H1 (cell line): ENCODE measurements around the gene AASDHPPT. TPM values are rescaled to one million over a fixed set of nuclear protein-coding genes. Genes with fewer than 3 reads are reported as not detected.

Experiments used
- CTCF ChIA-PET: fragments of 300-600 bp; sonication (Branson Sonifier 250); formaldehyde crosslinking; loops from one replicate; lab custom pipeline; 2021; ENCODE audit not compliant: partially characterized antibody; lab: Charles Lee
- POLR2A ChIA-PET: fragments of 300-600 bp; sonication (Branson Sonifier 250); formaldehyde crosslinking; loops from one replicate; lab custom pipeline; 2021; ENCODE audit warnings: inconsistent platforms; ENCODE audit not compliant: partially characterized antibody; lab: Charles Lee
- DNase-seq, 2 experiments: peaks; one replicate each; pipeline versions ENCODE4 v3.0.0 to v3.0.0-alpha.2; 2010 to 2022; ENCODE audit warnings: low spot score in 2 of 2, low read depth in 1 of 2, mixed read lengths in 1 of 2
- FAIRE-seq: peaks from 2 replicates; lab custom pipeline; 2011; peaks lifted over from hg19 to GRCh38; lab: Jason Lieb, UNC
- H2AFZ ChIP-seq: 2 replicates; pipeline ENCODE4 v1.8.1; 2012; ENCODE audit warnings: low read length, inconsistent platforms
- H2AK5ac ChIP-seq: 2 replicates; pipeline ENCODE4 v1.6.1; 2013; ENCODE audit warnings: low read depth, low read length
- H2BK120ac ChIP-seq: replicated peaks from 2 replicates; pipeline ENCODE3; 2013; ENCODE audit warnings: low read depth, low read length, inconsistent platforms
- H2BK12ac ChIP-seq: 2 replicates; pipeline ENCODE4 v1.6.1; 2013; ENCODE audit warnings: low read depth, low read length
- H2BK15ac ChIP-seq: 2 replicates; pipeline ENCODE4 v1.6.1; 2013; ENCODE audit warnings: low read length
- H2BK20ac ChIP-seq: 2 replicates; pipeline ENCODE4 v1.6.1; 2013; ENCODE audit warnings: low read length
- H2BK5ac ChIP-seq: 2 replicates; pipeline ENCODE4 v1.6.1; 2013; ENCODE audit warnings: low read depth, low read length
- H3K14ac ChIP-seq: 2 replicates; pipeline ENCODE4 v1.6.1; 2013; ENCODE audit warnings: inconsistent platforms; ENCODE audit not compliant: insufficient read length
- H3K18ac ChIP-seq: 2 replicates; pipeline ENCODE4 v1.6.1; 2013; ENCODE audit warnings: low read length; ENCODE audit errors: extremely low read depth
- H3K23ac ChIP-seq: 2 replicates; pipeline ENCODE4 v1.6.1; 2013; ENCODE audit warnings: inconsistent platforms; ENCODE audit not compliant: insufficient read length
- H3K23me2 ChIP-seq: 2 replicates; pipeline ENCODE4 v1.6.1; 2013; ENCODE audit warnings: low read depth, low read length
- H3K27ac ChIP-seq: 2 replicates; pipeline ENCODE4 v1.6.1; 2011; ENCODE audit warnings: low read depth, low read length, inconsistent platforms
- H3K27me3 ChIP-seq, 4 experiments: replicated peaks in 1 of 4; 1 replicate in 1 of 4; 2 replicates in 3 of 4; pipeline versions ENCODE4 v1.6.1 to v1.8.1; 2011 to 2013; ENCODE audit warnings: low read length in 3 of 4, mild to moderate bottlenecking in 3 of 4, inconsistent platforms in 2 of 4, mixed read lengths in 2 of 4, moderate library complexity in 1 of 4; ENCODE audit not compliant: control insufficient read depth in 3 of 4, insufficient read depth in 3 of 4; ENCODE audit errors: extremely low read depth in 1 of 4
- H3K36me3 ChIP-seq, 4 experiments: 2 replicates each; pipeline versions ENCODE4 v1.6.1 to v1.8.1; 2011 to 2013; ENCODE audit warnings: mild to moderate bottlenecking in 4 of 4, low read length in 3 of 4, moderate library complexity in 2 of 4, control low read depth in 1 of 4, inconsistent platforms in 1 of 4; ENCODE audit not compliant: insufficient read depth in 4 of 4, control insufficient read depth in 2 of 4
- H3K4ac ChIP-seq: replicated peaks from 2 replicates; pipeline ENCODE3; 2013; ENCODE audit warnings: low read length, low read depth, mixed read lengths, inconsistent platforms; ENCODE audit not compliant: insufficient read length
- H3K4me1 ChIP-seq, 4 experiments: replicated peaks in 1 of 4; 1 replicate in 1 of 4; 2 replicates in 3 of 4; pipeline versions ENCODE4 v1.6.1 to v1.8.1; 2011 to 2013; ENCODE audit warnings: low read length in 3 of 4, inconsistent platforms in 2 of 4, mixed read lengths in 1 of 4; ENCODE audit not compliant: insufficient read depth in 4 of 4, control insufficient read depth in 3 of 4
- H3K4me2 ChIP-seq, 2 experiments: 2 replicates each; pipeline versions ENCODE4 v1.6.1 to v1.8.1; 2011 to 2013; ENCODE audit warnings: low read depth in 2 of 2, low read length in 2 of 2, control low read depth in 1 of 2, inconsistent platforms in 1 of 2, mild to moderate bottlenecking in 1 of 2; ENCODE audit not compliant: insufficient read depth in 1 of 2
- H3K4me3 ChIP-seq, 4 experiments: fragments of 200-600, 300-600 bp in 1 of 4; sonication (generic), shearing (Covaris generic), sonication (Bioruptor Twin) in 1 of 4; 2 replicates each; pipeline versions ENCODE4 v1.5.1 to v1.8.1; 2011 to 2016; ENCODE audit warnings: low read length in 4 of 4, low read depth in 3 of 4, control low read depth in 2 of 4, inconsistent platforms in 2 of 4, mild to moderate bottlenecking in 2 of 4, mixed read lengths in 1 of 4, moderate library complexity in 1 of 4; ENCODE audit not compliant: insufficient read depth in 2 of 4; ENCODE audit errors: extremely low read depth in 1 of 4
- H3K56ac ChIP-seq: replicated peaks from 2 replicates; pipeline ENCODE3; 2013; ENCODE audit warnings: low read depth, mild to moderate bottlenecking, mixed read lengths, low read length, inconsistent platforms; ENCODE audit not compliant: insufficient read length
- H3K79me1 ChIP-seq: 2 replicates; pipeline ENCODE4 v1.6.1; 2013; ENCODE audit warnings: low read depth, low read length, control low read depth
- H3K79me2 ChIP-seq, 2 experiments: 2 replicates each; pipeline versions ENCODE4 v1.6.1 to v1.8.1; 2012 to 2013; ENCODE audit warnings: low read length in 2 of 2, mild to moderate bottlenecking in 2 of 2, inconsistent platforms in 1 of 2; ENCODE audit not compliant: insufficient read depth in 2 of 2, control insufficient read depth in 1 of 2
- H3K9ac ChIP-seq, 4 experiments: replicated peaks in 1 of 4; 1 replicate in 1 of 4; 2 replicates in 3 of 4; pipeline versions ENCODE4 v1.6.1 to v1.8.1; 2011 to 2013; ENCODE audit warnings: low read depth in 3 of 4, low read length in 3 of 4, control low read depth in 2 of 4, mild to moderate bottlenecking in 2 of 4, moderate library complexity in 2 of 4, inconsistent platforms in 1 of 4; ENCODE audit errors: extremely low read depth in 1 of 4
- H3K9me3 ChIP-seq, 2 experiments: 2 replicates each; pipeline versions ENCODE4 v1.6.1 to v1.8.1; 2012 to 2013; ENCODE audit warnings: mild to moderate bottlenecking in 2 of 2, moderate library complexity in 2 of 2, control low read depth in 1 of 2, inconsistent platforms in 1 of 2, low read depth in 1 of 2, low read length in 1 of 2, mixed read lengths in 1 of 2; ENCODE audit not compliant: insufficient read depth in 2 of 2
- H4K20me1 ChIP-seq, 2 experiments: replicated peaks in 1 of 2; 2 replicates each; pipeline versions ENCODE3 to v1.8.1; 2011 to 2013; ENCODE audit warnings: inconsistent platforms in 2 of 2, low read length in 2 of 2, mild to moderate bottlenecking in 1 of 2; ENCODE audit not compliant: insufficient read depth in 2 of 2, control insufficient read depth in 1 of 2
- H4K5ac ChIP-seq: 2 replicates; pipeline ENCODE4 v1.6.1; 2013; ENCODE audit warnings: low read length, low read depth, mixed read lengths, inconsistent platforms; ENCODE audit not compliant: insufficient read length
- H4K8ac ChIP-seq: 2 replicates; pipeline ENCODE4 v1.8.0; 2013; ENCODE audit warnings: mild to moderate bottlenecking, moderate library complexity, low read length, inconsistent platforms; ENCODE audit not compliant: insufficient read depth; ENCODE audit errors: extremely low read depth
- H4K91ac ChIP-seq: replicated peaks from 2 replicates; pipeline ENCODE3; 2013; ENCODE audit warnings: low read length, mixed read lengths, inconsistent platforms; ENCODE audit not compliant: insufficient read length
- BACH1 ChIP-seq: IDR thresholded peaks from 2 replicates; pipeline ENCODE4 v1.6.1; 2012; ENCODE audit warnings: low read length, improper control_type of control experiment
- CHD1 ChIP-seq: IDR thresholded peaks from 2 replicates; pipeline ENCODE4 v1.6.1; 2012; ENCODE audit warnings: low read depth, low read length, improper control_type of control experiment
- GABPA ChIP-seq: IDR thresholded peaks from 2 replicates; pipeline ENCODE4 v1.6.1; 2011; ENCODE audit warnings: mild to moderate bottlenecking, low read length, moderate library complexity, borderline replicate concordance; ENCODE audit not compliant: insufficient read depth
- HDAC2 ChIP-seq, 2 experiments: fragments of 300-600 bp in 1 of 2; sonication (generic) in 1 of 2; IDR thresholded peaks; 2 replicates each; pipeline ENCODE4 v1.6.1; 2011 to 2012; ENCODE audit warnings: low read depth in 2 of 2, low read length in 2 of 2, mild to moderate bottlenecking in 2 of 2, moderate library complexity in 2 of 2, borderline replicate concordance in 1 of 2, inconsistent platforms in 1 of 2
- KDM5A ChIP-seq: fragments of 200-600 bp; IDR thresholded peaks from 2 replicates; pipeline ENCODE4 v1.7.1; 2012; ENCODE audit warnings: mild to moderate bottlenecking, low read length, inconsistent platforms, mixed read lengths
- NANOG ChIP-seq: IDR thresholded peaks from 2 replicates; pipeline ENCODE4 v1.6.1; 2011; ENCODE audit warnings: low read length, low read depth, mild to moderate bottlenecking, inconsistent platforms; ENCODE audit not compliant: insufficient read depth, poor library complexity, severe bottlenecking
- NRF1 ChIP-seq: IDR thresholded peaks from 2 replicates; pipeline ENCODE4 v1.6.1; 2011; ENCODE audit warnings: mild to moderate bottlenecking, low read depth, low read length, improper control_type of control experiment
- RBBP5 ChIP-seq: IDR thresholded peaks from 2 replicates; pipeline ENCODE4 v1.7.1; 2012; ENCODE audit warnings: low read depth, mild to moderate bottlenecking, inconsistent platforms, low read length, moderate library complexity, borderline replicate concordance
- RXRA ChIP-seq: IDR thresholded peaks from 2 replicates; pipeline ENCODE4 v1.6.1; 2011; ENCODE audit warnings: low read depth, mild to moderate bottlenecking, low read length, moderate library complexity; ENCODE audit not compliant: insufficient read depth
- SIRT6 ChIP-seq: IDR thresholded peaks from one replicate; pipeline ENCODE4 v1.7.1; 2012; ENCODE audit warnings: low read length, inconsistent platforms
- SRF ChIP-seq: IDR thresholded peaks from 2 replicates; pipeline ENCODE4 v1.6.1; 2011; ENCODE audit warnings: mild to moderate bottlenecking, low read depth, low read length, moderate library complexity
- TEAD4 ChIP-seq: IDR thresholded peaks from 2 replicates; pipeline ENCODE4 v1.6.1; 2012; ENCODE audit warnings: low read depth, low read length, inconsistent platforms, mixed read lengths
- YY1 ChIP-seq: IDR thresholded peaks from 2 replicates; pipeline ENCODE4 v1.6.1; 2011; ENCODE audit warnings: low read depth, mild to moderate bottlenecking, low read length
- WGBS, 2 experiments: shearing (Covaris generic) in 1 of 2; methylation state at CpG; one replicate each; pipeline versions ENCODE4 v1.1.6 to v1.1.7; 2013 to 2015; ENCODE audit warnings: low lambda C conversion rate in 2 of 2, mixed read lengths in 2 of 2, inconsistent platforms in 1 of 2, low coverage in 1 of 2, missing lambda C conversion rate in 1 of 2; ENCODE audit not compliant: insufficient replicate concordance in 2 of 2, insufficient coverage in 1 of 2, insufficient read length in 1 of 2; ENCODE audit errors: extremely low coverage in 1 of 2, missing lambda C conversion rate in 1 of 2; 5-methylcytosine and 5-hydroxymethylcytosine counted together
- polyA plus RNA-seq, 7 experiments: library from polyadenylated mRNA; depleted of rRNA in 3 of 7; stranded (reverse) in 5 of 7; unstranded in 2 of 7; fragments of >200 nt in 5 of 7; fragments of 200-250 nt in 2 of 7; gene quantifications; 1 replicate in 5 of 7; 2 replicates in 1 of 7; 4 replicates in 1 of 7; pipeline versions ENCODE4 v1.2.1 to v1.2.3, GENCODE V29; 2011 to 2013; ENCODE audit warnings: missing spikeins in 2 of 7, mixed read lengths in 2 of 7
- total RNA-seq: library from RNA; stranded (reverse); fragmentation: NEBNext Ultra II Directional; extraction: Animal tissue kit (Norgen Biotek cat#: 25700); gene quantifications from 2 replicates; pipeline ENCODE4 v1.2.1, GENCODE V29; 2021

Gene AASDHPPT
- total and polyA plus RNA-seq, 2 of the 8 experiments (the other 6 are each of a cell fraction or from before 2014, with no cell fraction given): 15.7 to 42.2 TPM

DNA sequence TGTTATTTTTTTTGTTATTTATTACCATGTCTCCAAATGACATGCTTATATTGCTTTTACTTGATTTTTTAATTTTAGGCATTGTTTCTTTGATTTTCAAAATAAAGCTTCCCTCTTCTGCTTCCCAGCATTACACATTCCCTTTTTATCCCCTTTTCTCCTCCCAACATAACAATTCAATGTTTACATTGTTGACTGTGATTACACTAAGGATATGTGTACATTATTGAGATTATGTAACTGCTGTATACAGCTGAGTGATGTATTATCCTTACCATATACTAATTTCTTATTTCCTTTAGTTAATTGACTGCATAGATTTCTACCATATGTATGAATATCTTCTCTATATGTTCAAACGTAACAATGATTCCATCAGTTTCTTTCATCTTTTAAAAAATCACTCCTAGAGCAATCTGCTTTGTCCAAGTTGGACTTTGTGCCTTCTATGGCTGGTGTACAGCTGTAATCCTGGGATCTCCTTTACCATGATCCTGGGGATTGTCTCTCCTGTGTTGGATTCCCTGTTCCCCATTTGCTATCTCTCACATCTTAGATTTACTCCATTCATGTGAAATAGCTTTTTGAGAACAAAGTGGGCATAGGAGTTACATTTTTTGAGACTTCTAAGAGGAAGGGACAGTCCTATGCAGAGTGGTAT lies 21.6 kb downstream of the AASDHPPT start:
- CTCF ChIA-PET: interaction anchor here (1.9 to 4.7 kb wide), 2 partner anchors 12 to 13 kb away, joined by 5 to 29 read pairs; no protein-coding TSS in a partner anchor
- Histone ChIP-seq H3K79me2 (no peaks in the 10 kb centered on the region), H4K8ac (no peak overlapping the region), H3K18ac (no peak overlapping the region), H3K9me3 (no peaks in the 10 kb centered on the region), H3K4me3 (no peak overlapping the region), H4K5ac (no peak overlapping the region), H4K91ac (no peak overlapping the region), H3K79me1 (no peaks in the 10 kb centered on the region), H2BK15ac (no peak overlapping the region), H3K36me3 (peaks cover 3 to 38% (median 23%) of the 10 kb centered on the region in 4 experiments; a peak in 7 of 8 replicates), H2BK12ac (no peak overlapping the region), H2AK5ac (no peak overlapping the region), H2BK120ac (no peak overlapping the region), H3K4me2 (no peak overlapping the region), H3K23me2 (no peaks in the 10 kb centered on the region), H3K4me1 (peaks cover 0 to 5% (median 0%) of the 10 kb centered on the region in 4 experiments; a peak in 2 of 7 replicates), H2AFZ (no peak overlapping the region), H3K23ac (no peak overlapping the region), H4K20me1 (peaks cover 0 to under 1% of the 10 kb centered on the region in 2 experiments), H3K27ac (no peak overlapping the region), H3K56ac (no peak overlapping the region), H3K4ac (no peak overlapping the region), H3K9ac (no peak overlapping the region), H3K14ac (no peak overlapping the region), H2BK20ac (no peak overlapping the region), H3K27me3 (no peaks in the 10 kb centered on the region), H2BK5ac (no peak overlapping the region)
- no peak for DNase-seq
- no peak for FAIRE-seq
- WGBS, 2 experiments: 88% methylated on average over 1 of the region's 1 CpG; no CpG with 5 or more reads in 1 of the 2 experiments
- POLR2A ChIA-PET: interaction anchor here (0.6 to 1.5 kb wide), 2 partner anchors 8 to 82 kb away, joined by 3 to 4 read pairs; no protein-coding TSS in a partner anchor
- TF ChIP-seq TEAD4 (no peak), RBBP5 (no peak), NANOG (no peak), SRF (no peak), BACH1 (no peak), YY1 (no peak), HDAC2 (IDR thresholded peaks at IDR 0.05; ENCODE audit: borderline replicate concordance in 1 of 2, low read depth in 2 of 2, low read length in 2 of 2) (no peak), CHD1 (no peak), RXRA (no peak), SIRT6 (no peak), GABPA (no peak), NRF1 (no peak), KDM5A (no peak)
